Esophagus muscularis mucosa (tissue), 4 donors: Measurements from ENCODE around the gene PDCL2. TPM values are rescaled to one million over a fixed set of nuclear protein-coding genes. Genes with fewer than 3 reads are reported as not detected.
"Not testable (repeated sequence)": the region's sequence is repeated elsewhere in the genome, so short reads cannot be mapped to it uniquely, and the experiment has no call there.

Experiments
- DNase-seq: peaks from one replicate; pipeline ENCODE4 v3.0.0-alpha.2; 2017; ENCODE audit errors: extremely low spot score
- H3K27ac ChIP-seq, 4 donors: fragments of 200-600 bp; sonication (generic); replicated peaks in 1 of 4; 1 replicate in 3 of 4; 2 replicates in 1 of 4; pipeline ENCODE4 v1.5.1; 2016 to 2019; ENCODE audit warnings: mild to moderate bottlenecking in 1 of 4
- H3K27me3 ChIP-seq, 4 donors: fragments of 200-600 bp; sonication (generic); one replicate each; pipeline versions ENCODE4 v1.5.1 to v1.6.0; 2016 to 2019
- H3K36me3 ChIP-seq, 4 donors: fragments of 200-600 bp; sonication (generic); one replicate each; pipeline ENCODE4 v1.5.1; 2016 to 2019
- H3K4me1 ChIP-seq, 4 donors: fragments of 200-600 bp; sonication (generic); one replicate each; pipeline ENCODE4 v1.5.1; 2016 to 2019
- H3K4me3 ChIP-seq, 4 donors: fragments of 200-600 bp; sonication (generic); 1 replicate in 2 of 4; 2 replicates in 2 of 4; pipeline ENCODE4 v1.5.1; 2016 to 2019; ENCODE audit warnings: mild to moderate bottlenecking in 4 of 4, moderate library complexity in 1 of 4
- H3K9me3 ChIP-seq, 4 donors: fragments of 200-600 bp; sonication (generic); 1 replicate in 3 of 4; 2 replicates in 1 of 4; pipeline ENCODE4 v1.5.1; 2016 to 2019
- CTCF ChIP-seq, 3 experiments: fragments of 200-600 bp in 2 of 3; fragments of 450-650 bp in 1 of 3; sonication (generic) in 2 of 3; IDR thresholded peaks; one replicate each; pipeline ENCODE4 v1.5.1; 2017 to 2019; ENCODE audit warnings: antibody characterized with exemption in 3 of 3, mild to moderate bottlenecking in 2 of 3, moderate library complexity in 1 of 3
- EP300 ChIP-seq: sonication (generic); formaldehyde crosslinking; IDR thresholded peaks from one replicate; pipeline ENCODE4 v1.6.1; 2017; ENCODE audit warnings: antibody characterized with exemption
- POLR2A ChIP-seq: fragments of 450-650 bp; IDR thresholded peaks from one replicate; pipeline ENCODE4 v1.6.1; 2017; ENCODE audit warnings: antibody characterized with exemption, moderate library complexity, mild to moderate bottlenecking, low read depth
- POLR2AphosphoS5 ChIP-seq, 2 donors: sonication (generic); formaldehyde crosslinking; IDR thresholded peaks; one replicate each; pipeline ENCODE4 v1.6.1; 2017; ENCODE audit warnings: antibody characterized with exemption in 2 of 2
- WGBS: methylation state at CpG from one replicate; pipeline ENCODE4 v1.1.5; 2018; 5-methylcytosine and 5-hydroxymethylcytosine counted together
- intact Hi-C: fragments of 100-400 bp; cut with DNase I; formaldehyde crosslinking; loops from one replicate; pipeline ENCODE4 v1.15.1; 2023
- total RNA-seq, 4 donors: library from RNA; depleted of rRNA; stranded (reverse); fragments of >200 nt; gene quantifications; one replicate each; pipeline versions ENCODE4 v1.1.0 to v1.2.1, GENCODE V29; 2016

Gene PDCL2
- total RNA-seq, 4 donors from 2014 or later, result not detected

- intact Hi-C loops, result no loop called here
- H3K4me3 ChIP-seq, result peak overlapping the region in 1 of 4 donors; percentile 57
- DNase-seq, result no peak
- peaks cover 8 to 24% (median 22%) of the 10 kb centered on the region in 4 donors for H3K4me1 ChIP-seq
- TF ChIP-seq CTCF (IDR thresholded peaks at IDR 0.05) (no peak), EP300 (no peak), POLR2A (no peak), POLR2AphosphoS5 (IDR thresholded peaks at IDR 0.05) (no peak)
- 4% methylated on average over 11 of the region's 11 CpGs for WGBS
- peaks cover 0 to 52% (median 27%) of the 10 kb centered on the region in 4 donors for H3K27me3 ChIP-seq
- H3K9me3 ChIP-seq, result no peaks in the 10 kb centered on the region
- H3K27ac ChIP-seq, result no peak overlapping the region
- no peaks in the 10 kb centered on the region for H3K36me3 ChIP-seq
Measured at GRCh38 chr4:55635282-55635681, 43.2 kb upstream of the PDCL2 start.

GRCh38 chr4:55634417-55635128 is 42.5 kb upstream of the PDCL2 start:
- no peaks in the 10 kb centered on the region for H3K36me3 ChIP-seq
- H3K27ac ChIP-seq, result no peak overlapping the region
- peaks cover 0 to 52% (median 27%) of the 10 kb centered on the region in 4 donors for H3K27me3 ChIP-seq
- intact Hi-C loops, result no loop called here
- H3K9me3 ChIP-seq, result no peaks in the 10 kb centered on the region
- WGBS, result 34% methylated on average over 3 of the region's 3 CpGs
- peaks cover 8 to 24% (median 22%) of the 10 kb centered on the region in 4 donors for H3K4me1 ChIP-seq
- TF ChIP-seq POLR2AphosphoS5 (IDR thresholded peaks at IDR 0.05) (no peak), EP300 (no peak), CTCF (IDR thresholded peaks at IDR 0.05) (no peak), POLR2A (no peak)
- no peak overlapping the region for H3K4me3 ChIP-seq
- DNase-seq, result no peak

GRCh38 chr4:55633903-55634302 is 41.9 kb upstream of the PDCL2 start:
- no peak overlapping the region for H3K27ac ChIP-seq
- 70% methylated on average over 6 of the region's 6 CpGs for WGBS
- no peaks in the 10 kb centered on the region for H3K36me3 ChIP-seq
- DNase-seq, result no peak
- H3K27me3 ChIP-seq, result peaks cover 0 to 52% (median 27%) of the 10 kb centered on the region in 4 donors
- intact Hi-C loops, result no loop called here
- TF ChIP-seq POLR2AphosphoS5 (IDR thresholded peaks at IDR 0.05), result no peak
- no peak for TF ChIP-seq POLR2A
- no peak for TF ChIP-seq EP300
- TF ChIP-seq CTCF (IDR thresholded peaks at IDR 0.05), result no peak
- H3K4me3 ChIP-seq, result no peak overlapping the region
- no peaks in the 10 kb centered on the region for H3K9me3 ChIP-seq
- peaks cover 8 to 24% (median 22%) of the 10 kb centered on the region in 4 donors for H3K4me1 ChIP-seq

- Histone ChIP-seq H3K27me3 (no peaks in the 10 kb centered on the region), H3K36me3 (no peaks in the 10 kb centered on the region), H3K4me3 (no peak overlapping the region), H3K27ac (no peak overlapping the region), H3K9me3 (no peaks in the 10 kb centered on the region), H3K4me1 (no peaks in the 10 kb centered on the region)
- intact Hi-C loops, result no loop called here
- no peak for DNase-seq
- 68% methylated on average over 2 of the region's 2 CpGs for WGBS
- no peak for TF ChIP-seq POLR2AphosphoS5 (IDR thresholded peaks at IDR 0.05)
- no peak for TF ChIP-seq CTCF (IDR thresholded peaks at IDR 0.05)
- no peak for TF ChIP-seq EP300
- TF ChIP-seq POLR2A, result no peak
Measured at GRCh38 chr4:55625835-55626234, 33.8 kb upstream of the PDCL2 start.

GRCh38 chr4:55624063-55624462 is 32.0 kb upstream of the PDCL2 start:
- H3K36me3 ChIP-seq, H3K27me3 ChIP-seq, H3K4me3 ChIP-seq, H3K27ac ChIP-seq, H3K9me3 ChIP-seq, DNase-seq, H3K4me1 ChIP-seq, intact Hi-C loops: not testable (repeated sequence)
- 50% methylated on average over 1 of the region's 1 CpG for WGBS
